ENCODE data around the gene SPACDR. TPM values are rescaled to one million over a fixed set of nuclear protein-coding genes. Genes with fewer than 3 reads are reported as not detected.

The SPACDR gene
- total and polyA plus RNA-seq, 9 of the 15 experiments (the other 6 are each of a cell fraction or from before 2014, with no cell fraction given) = 0.07 to 0.55 (median 0.14) TPM; not detected in 1

DNA sequence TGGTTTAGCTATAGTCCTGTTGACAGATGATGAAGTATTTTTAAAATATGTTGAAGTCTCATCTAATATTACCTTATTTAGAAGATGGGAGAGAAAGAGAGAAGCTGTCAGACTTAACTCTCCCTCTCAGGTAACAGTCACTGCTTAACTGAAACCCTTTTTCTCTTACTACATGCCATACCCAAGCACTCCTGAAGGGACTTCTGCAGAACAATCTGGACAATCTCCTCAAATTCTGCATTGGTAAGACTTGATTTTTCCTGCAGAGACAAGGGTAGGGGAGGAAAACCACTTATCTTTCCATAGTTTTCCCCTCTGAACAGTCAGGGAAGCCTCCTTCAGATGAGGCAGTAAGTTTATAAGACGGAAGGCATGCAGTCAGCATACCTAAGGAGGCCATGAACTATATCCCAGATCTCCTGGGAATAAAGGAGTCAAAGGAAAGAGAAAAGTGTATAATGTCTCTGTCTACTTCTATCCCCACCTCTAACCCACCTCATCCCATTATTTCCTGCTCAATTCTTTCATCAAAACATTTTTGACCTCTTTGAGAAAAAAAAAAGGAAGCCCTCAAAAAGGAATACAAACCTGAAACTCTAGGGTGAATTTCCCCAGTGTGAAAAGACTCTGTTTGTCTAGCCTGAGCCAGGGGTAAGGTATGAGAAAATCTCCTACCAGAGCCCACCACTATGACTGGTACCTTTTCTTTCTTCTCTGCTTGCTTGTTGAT, 45.0 kb downstream of the SPACDR start:
- FAIRE-seq = peak; percentile 23
- no peaks in the 10 kb centered on the region for H3K27me3 ChIP-seq (ENCODE audit: control insufficient read depth in 2 of 2, insufficient read depth in 2 of 2, low read length in 2 of 2)
- WGBS (ENCODE audit: insufficient coverage, low coverage, missing lambda C conversion rate) = 43% methylated on average over 1 of the region's 1 CpG
- no peak overlapping the region for H3K4me2 ChIP-seq (ENCODE audit: insufficient read depth, low read length)
- no peaks in the 10 kb centered on the region for H3K4me1 ChIP-seq (replicated peaks in 1 of 2; ENCODE audit: control insufficient read depth in 2 of 2, insufficient read depth in 2 of 2, low read length in 2 of 2)
- no peaks in the 10 kb centered on the region for H4K20me1 ChIP-seq (replicated peaks; ENCODE audit: control insufficient read depth, insufficient read depth, low read length)
- BruUV-seq (replicated peaks) = no TSS peak
- H3K4me3 ChIP-seq = no peak overlapping the region
- no peaks in the 10 kb centered on the region for H3K79me2 ChIP-seq (ENCODE audit: control insufficient read depth, insufficient read depth, low read length)
- no peaks in the 10 kb centered on the region for H3K9me1 ChIP-seq (ENCODE audit: control insufficient read depth, insufficient read depth, low read length)
- H3K9me3 ChIP-seq (replicated peaks; ENCODE audit: control insufficient read depth, insufficient read depth, low read depth, low read length) = no peaks in the 10 kb centered on the region
- no peak overlapping the region for H3K27ac ChIP-seq (ENCODE audit: extremely low read depth, low read depth, low read length)
- DNase-seq (ENCODE audit: extremely low read depth in 1 of 4, low spot score in 3 of 4) = no peak
- POLR2A ChIA-PET = interaction anchor here (3.5 kb wide), 1 partner anchor 10 kb away, joined by 25 read pairs; the partner anchor contains the start of genes MEPCE and ZCWPW1
- no peak overlapping the region for H2AFZ ChIP-seq (ENCODE audit: low read depth, low read length)
- H3K36me3 ChIP-seq (ENCODE audit: control insufficient read depth, insufficient read depth, low read length) = no peaks in the 10 kb centered on the region
- TF ChIP-seq FOXK1 (CRISPR knock-in tag; IDR thresholded peaks at IDR 0.05; ENCODE audit: borderline replicate concordance) (no peak), CAMTA2 (CRISPR knock-in tag; conservative IDR thresholded peaks at IDR 0.05) (no peak), RFX7 (CRISPR knock-in tag; IDR thresholded peaks at IDR 0.05) (no peak)
- H3K9ac ChIP-seq (ENCODE audit: insufficient read depth in 1 of 2, low read depth in 2 of 2, low read length in 2 of 2) = no peak overlapping the region
- ATAC-seq = peak; percentile 72
- CTCF ChIA-PET (ENCODE audit: low intra/inter-chr PET ratio) = interaction anchor here (0.6 kb wide), 1 partner anchor 897 kb away, joined by 4 read pairs; no protein-coding TSS in a partner anchor
- intact Hi-C loops (cut with micrococcal nuclease) (no loop called here), in situ Hi-C loops (cut with MboI) (no loop called here)

GRCh38 chr7:100415448-100415847, 48.6 kb downstream of the SPACDR start:
- 36% methylated on average over 5 of the region's 5 CpGs for WGBS (ENCODE audit: insufficient coverage, low coverage, missing lambda C conversion rate)
- H3K4me2 ChIP-seq (ENCODE audit: insufficient read depth, low read length) = no peak overlapping the region
- DNase-seq (ENCODE audit: extremely low read depth in 1 of 4, low spot score in 3 of 4) (no peak), ATAC-seq (no peak), FAIRE-seq (no peak)
- no peak overlapping the region for H2AFZ ChIP-seq (ENCODE audit: low read depth, low read length)
- H3K4me3 ChIP-seq = no peak overlapping the region
- TF ChIP-seq ZFPM2 (CRISPR knock-in tag; IDR thresholded peaks at IDR 0.05) (no peak), U2AF2 (optimal IDR thresholded peaks at IDR 0.05; ENCODE audit: low read depth, low read length) (no peak)
- H3K9me3 ChIP-seq (replicated peaks; ENCODE audit: control insufficient read depth, insufficient read depth, low read depth, low read length) = no peaks in the 10 kb centered on the region
- ChIA-PET POLR2A (interaction anchor here (0.6 to 4.2 kb wide), 10 partner anchors 8 to 853 kb away, joined by 3 to 33 read pairs (median 4); partner anchors contain the start of genes AGFG2, MEPCE and ZCWPW1), CTCF (ENCODE audit: low intra/inter-chr PET ratio) (no interaction called here)
- in situ Hi-C loops (cut with MboI) = no loop called here
- H3K27me3 ChIP-seq (ENCODE audit: control insufficient read depth in 2 of 2, insufficient read depth in 2 of 2, low read length in 2 of 2) = peaks cover 5 to 10% of the 10 kb centered on the region in 2 experiments; a peak in 3 of 5 replicates
- no peaks in the 10 kb centered on the region for H3K79me2 ChIP-seq (ENCODE audit: control insufficient read depth, insufficient read depth, low read length)
- BruUV-seq (replicated peaks) = no TSS peak
- H4K20me1 ChIP-seq (replicated peaks; ENCODE audit: control insufficient read depth, insufficient read depth, low read length) = no peaks in the 10 kb centered on the region
- no peaks in the 10 kb centered on the region for H3K9me1 ChIP-seq (ENCODE audit: control insufficient read depth, insufficient read depth, low read length)
- no peaks in the 10 kb centered on the region for H3K36me3 ChIP-seq (ENCODE audit: control insufficient read depth, insufficient read depth, low read length)
- H3K27ac ChIP-seq (ENCODE audit: extremely low read depth, low read depth, low read length) = no peak overlapping the region
- H3K4me1 ChIP-seq (replicated peaks in 1 of 2; ENCODE audit: control insufficient read depth in 2 of 2, insufficient read depth in 2 of 2, low read length in 2 of 2) = no peaks in the 10 kb centered on the region
- intact Hi-C loops (cut with micrococcal nuclease) = no loop called here
- H3K9ac ChIP-seq (ENCODE audit: insufficient read depth in 1 of 2, low read depth in 2 of 2, low read length in 2 of 2) = no peak overlapping the region

Measured in K562 (cell line).